ENCODE measurements around the gene PFDN2. TPM values are rescaled to one million over a fixed set of nuclear protein-coding genes. Genes with fewer than 3 reads are reported as not detected.
"Not testable (repeated sequence)": the region's sequence is repeated elsewhere in the genome, so short reads cannot be mapped to it uniquely, and the experiment has no call there.

PFDN2 gene
- total RNA-seq, 2 donors from 2014 or later = 50.5 to 63.7 TPM

DNA sequence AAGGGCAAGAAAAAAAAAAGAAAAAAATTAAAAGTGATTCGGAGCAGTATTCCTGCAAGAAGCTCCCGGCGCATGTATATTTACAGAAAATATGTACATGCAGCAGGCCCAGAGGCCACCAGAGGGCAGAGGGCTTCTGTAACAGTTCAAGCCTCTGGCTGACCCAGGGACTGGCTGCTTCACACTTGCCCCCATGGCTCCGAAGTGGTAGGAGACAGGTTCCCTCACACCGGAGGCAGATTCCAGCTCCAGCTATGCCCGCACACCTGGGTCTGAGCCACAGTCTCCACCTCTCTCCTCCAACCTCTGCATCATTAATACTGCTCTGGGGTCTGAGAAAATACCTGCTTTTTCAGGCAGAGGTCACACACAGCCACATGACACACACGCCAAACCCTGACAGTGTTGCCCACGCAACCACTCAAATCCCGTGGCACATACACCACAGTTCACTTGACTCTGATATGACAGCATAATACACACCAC, 45.9 kb downstream of the PFDN2 start:
- ATAC-seq (peak in 1 of 2 donors; percentile 8), DNase-seq (peak; percentile 60)
- intact Hi-C loops (cut with DNase I) = no loop called here

DNA sequence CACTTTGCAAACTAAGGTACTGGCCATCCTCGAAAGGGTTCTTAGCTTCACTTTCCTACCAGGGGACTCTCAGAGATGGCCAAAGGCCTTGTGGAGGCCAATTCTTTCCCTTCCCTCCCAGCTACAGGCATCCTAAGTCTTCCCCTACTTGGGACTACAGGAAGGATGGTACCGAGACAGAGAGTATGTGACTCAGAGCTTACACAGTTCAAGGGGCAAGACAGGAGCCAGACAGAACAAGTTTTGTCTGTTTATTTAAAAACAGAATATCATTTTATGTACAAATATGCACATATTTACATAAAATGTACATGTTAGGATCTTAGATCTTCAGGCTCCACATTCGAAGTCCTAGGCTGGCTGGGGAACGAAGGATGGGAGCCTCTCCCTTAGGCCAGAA, 47.1 kb downstream of the PFDN2 start:
- no peak for DNase-seq
- ATAC-seq = no peak
- intact Hi-C loops (cut with DNase I) = no loop called here

DNA sequence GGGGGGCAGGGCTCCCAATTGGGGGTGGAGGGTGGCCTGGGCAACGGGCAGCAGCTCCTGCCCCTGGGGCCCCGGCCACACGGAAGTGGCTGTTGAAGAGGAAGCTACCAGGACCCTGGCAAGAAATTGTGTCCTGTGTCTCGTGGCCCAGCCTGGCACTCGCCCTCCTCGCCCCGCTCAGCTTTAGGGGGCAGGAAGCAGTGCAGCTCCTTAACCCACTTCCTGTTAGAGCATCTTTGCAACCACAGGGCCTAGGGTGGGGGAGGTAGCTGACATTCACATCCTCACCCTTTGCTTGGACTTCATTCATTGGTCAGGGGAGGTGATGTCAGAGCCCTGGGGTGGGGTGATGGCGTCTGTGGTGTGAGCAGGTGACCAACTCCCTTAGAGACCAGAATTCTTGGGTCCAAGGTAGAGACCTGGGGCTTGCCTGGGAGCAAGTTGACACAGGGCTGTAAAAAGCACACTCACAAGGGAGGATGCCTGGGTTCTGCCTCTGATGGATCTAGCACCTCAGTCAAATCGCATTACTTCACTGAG, 48.0 kb downstream of the PFDN2 start, which contains the start of gene ARHGAP30:
Gene ARHGAP30, minus strand, starts transcription at position 161 of the 540 bp plus-strand sequence. CDS start 267 bp downstream, outside the sequence.
- DNase-seq (peak; percentile 67), ATAC-seq (peak; percentile 74 to 77)
- intact Hi-C loops (cut with DNase I) = no loop called here

DNA sequence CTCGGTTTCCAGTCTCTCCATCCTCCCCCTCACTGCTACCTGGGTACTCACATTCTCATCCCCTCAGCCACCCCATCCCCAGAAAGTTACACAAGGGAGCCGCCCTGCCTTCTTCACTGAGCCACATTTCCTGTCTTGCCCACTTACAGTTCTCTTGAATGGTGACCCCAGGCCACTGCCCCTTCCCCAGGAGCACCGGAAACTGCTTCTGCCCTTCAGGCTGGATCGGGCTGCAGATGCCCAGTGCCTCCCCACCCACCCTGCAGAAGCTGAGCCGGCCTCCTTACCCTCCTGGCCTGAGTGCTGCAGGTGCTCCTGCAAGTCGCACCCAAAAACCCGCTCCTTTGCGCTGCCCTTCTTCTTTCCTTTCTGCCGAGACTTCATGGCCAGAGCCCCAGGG, 48.6 kb downstream of the PFDN2 start:
- intact Hi-C loops (cut with DNase I) = no loop called here
- ATAC-seq (peak in 1 of 2 donors; percentile 2), DNase-seq (no peak)

DNA sequence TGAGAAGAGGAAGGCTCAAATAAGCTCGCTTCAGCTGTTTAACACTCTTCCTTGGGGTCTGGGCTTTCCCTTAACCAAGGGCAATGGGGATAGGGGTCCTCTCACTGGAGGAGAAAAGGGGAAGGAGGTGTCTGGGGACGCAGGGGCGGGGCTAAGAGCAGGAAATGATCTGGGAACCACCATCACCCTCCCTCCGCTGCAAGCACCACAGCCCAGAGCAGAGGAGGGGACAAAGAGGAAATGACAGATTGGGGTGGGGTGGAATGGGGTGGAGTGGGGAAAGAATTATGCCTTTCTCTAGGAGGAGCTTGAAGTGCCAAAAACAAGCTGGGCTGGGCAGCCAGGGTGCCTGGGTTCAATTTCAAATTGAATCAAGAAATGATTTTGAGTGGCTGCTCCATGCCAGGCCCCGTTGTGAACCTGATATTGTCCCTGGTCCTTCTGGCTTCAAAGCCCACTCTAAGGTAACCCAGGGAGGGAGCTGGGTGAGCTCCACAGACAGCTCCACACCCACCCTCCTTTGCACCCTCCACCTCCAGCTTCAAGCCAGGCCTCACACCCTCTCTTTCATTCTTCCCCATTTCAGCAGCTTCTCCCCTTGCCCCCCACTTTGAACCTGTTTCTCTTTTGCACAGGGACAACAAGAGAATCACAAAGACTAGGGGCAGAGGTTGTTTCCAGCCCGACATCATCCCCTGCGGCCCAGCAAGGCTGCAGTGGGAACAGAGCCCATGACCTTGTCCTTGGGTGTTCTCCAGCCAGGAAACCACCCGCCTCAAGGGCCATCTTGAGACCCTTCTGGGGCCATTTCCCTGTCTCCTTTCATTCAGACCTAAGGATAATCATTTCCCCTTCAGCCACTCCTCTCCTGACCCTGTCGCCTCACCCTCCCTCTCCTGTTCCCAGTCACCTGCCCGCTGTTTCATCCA, 49.3 kb downstream of the PFDN2 start:
- intact Hi-C loops (cut with DNase I) = no loop called here
- DNase-seq = peak; percentile 72
- peak; percentile 81 to 82 for ATAC-seq

DNA sequence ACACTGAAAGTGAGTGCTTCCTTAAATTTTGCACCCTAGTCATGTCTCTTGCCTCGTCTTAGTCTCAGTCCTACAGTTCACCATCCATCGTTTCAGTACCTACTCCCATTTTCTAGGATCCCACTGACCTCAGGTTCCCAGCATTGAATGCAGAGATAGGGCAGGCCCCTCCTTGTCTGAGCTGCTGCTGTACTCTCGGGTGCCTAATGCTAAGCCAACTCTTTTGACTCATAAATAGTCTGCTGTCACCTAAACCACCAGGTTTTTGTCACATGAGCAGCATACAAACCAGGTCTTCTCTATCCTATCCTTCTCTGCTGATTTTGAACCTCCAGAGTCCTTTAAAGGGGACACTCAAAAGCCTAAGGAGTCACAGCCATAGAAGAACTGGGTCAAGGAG, 51.1 kb downstream of the PFDN2 start:
- ATAC-seq (no peak), DNase-seq (no peak)
- intact Hi-C loops (cut with DNase I) = no loop called here

GRCh38 chr1:161065681-161066080, 52.2 kb downstream of the PFDN2 start:
- DNase-seq; ATAC-seq; intact Hi-C loops (cut with DNase I): not testable (repeated sequence)

DNA sequence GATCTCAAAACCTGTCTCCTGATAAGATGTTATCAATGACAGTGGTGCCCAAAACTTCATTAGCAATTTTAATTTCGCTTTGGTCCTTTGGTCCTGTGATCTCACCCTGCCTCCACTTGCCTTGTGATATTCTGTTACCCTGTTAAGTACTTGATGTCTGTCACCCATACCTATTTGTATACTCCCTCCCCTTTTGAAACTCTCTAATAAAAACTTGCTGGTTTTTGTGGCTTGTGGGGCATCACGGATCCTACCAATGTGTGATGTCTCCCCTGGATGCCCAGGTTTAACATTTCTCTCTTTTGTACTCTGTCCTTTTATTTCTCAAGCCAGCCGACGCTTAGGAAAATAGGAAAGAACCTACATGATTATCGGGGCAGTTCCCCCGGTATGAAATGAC, 53.9 kb downstream of the PFDN2 start:
- intact Hi-C loops (cut with DNase I); DNase-seq; ATAC-seq: not testable (repeated sequence)

DNA sequence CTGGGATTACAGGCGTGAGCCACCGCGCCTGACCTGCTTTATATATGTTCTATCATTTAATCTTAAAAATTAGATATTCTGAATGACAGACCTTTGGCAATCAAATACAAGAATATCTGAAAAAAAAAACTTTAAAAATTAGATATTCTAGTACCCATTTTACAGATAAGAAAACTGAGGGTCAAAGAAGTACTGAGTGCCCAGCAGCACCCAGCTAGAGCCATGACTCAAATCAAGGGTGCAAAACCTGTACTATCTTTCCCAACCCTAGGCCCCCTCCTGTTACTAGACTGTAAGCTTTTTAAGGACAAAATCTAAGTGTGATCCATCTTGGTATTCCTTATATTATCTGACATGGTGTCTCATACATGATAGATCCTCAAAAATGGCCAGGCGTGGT, 56.4 kb downstream of the PFDN2 start:
- intact Hi-C loops (cut with DNase I) = no loop called here
- ATAC-seq (no peak), DNase-seq (no peak)

GRCh38 chr1:161059293-161059692, 58.5 kb downstream of the PFDN2 start:
- DNase-seq (no peak), ATAC-seq (no peak)
- intact Hi-C loops (cut with DNase I) = no loop called here

GRCh38 chr1:161054805-161055204, 63.0 kb downstream of the PFDN2 start:
- no peak for DNase-seq
- no peak for ATAC-seq
- intact Hi-C loops (cut with DNase I) = no loop called here

DNA sequence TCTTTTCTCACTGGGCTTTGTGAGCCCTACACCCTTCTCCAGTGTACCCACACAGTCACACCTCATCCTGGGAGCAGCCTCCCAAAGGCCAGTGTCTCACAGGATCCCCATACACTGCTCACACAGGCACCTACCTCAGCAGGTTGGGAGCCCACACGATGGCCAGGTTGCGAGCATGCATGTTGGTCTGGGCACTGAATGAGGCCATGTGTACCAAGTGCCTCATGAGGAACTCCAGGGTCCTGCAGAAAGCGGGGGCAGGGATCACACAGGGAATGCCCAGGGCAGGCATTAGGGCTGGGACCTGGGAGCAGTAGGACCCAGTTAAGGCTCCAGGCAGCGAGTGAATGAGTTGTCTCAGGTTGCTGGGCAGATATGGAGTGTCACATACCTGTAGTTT, 63.6 kb downstream of the PFDN2 start:
- intact Hi-C loops (cut with DNase I) = no loop called here
- no peak for ATAC-seq
- no peak for DNase-seq

DNA sequence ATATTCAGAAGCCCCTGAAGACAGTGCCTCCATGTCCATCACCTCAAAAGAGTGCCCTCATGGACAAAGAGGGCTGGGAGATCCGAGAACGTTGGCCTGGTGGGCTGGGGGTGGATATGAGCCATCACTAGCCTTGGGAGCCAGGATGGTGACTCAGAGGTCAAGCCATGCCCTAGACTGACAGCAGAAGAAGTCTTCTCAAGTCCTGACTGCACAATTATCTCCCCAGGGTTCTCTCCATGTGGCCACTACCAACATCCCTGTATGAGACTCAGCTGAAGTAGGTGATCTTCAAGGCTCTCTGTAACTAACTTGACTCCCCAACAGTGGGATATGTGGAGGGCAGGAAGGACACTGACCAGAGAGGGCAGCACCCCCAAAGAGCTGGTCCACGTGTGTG, 64.9 kb downstream of the PFDN2 start:
- ATAC-seq (no peak), DNase-seq (no peak)
- intact Hi-C loops (cut with DNase I) = no loop called here

GRCh38 chr1:161051219-161051618, 66.6 kb downstream of the PFDN2 start:
- DNase-seq (no peak), ATAC-seq (no peak)
- intact Hi-C loops (cut with DNase I) = no loop called here

Other genes with a start within 250 kb of the PFDN2 start
- 100 to 1,000 TPM; 143 to 389 TPM for gene ITLN1, start 232.9 kb downstream of the PFDN2 start, total RNA-seq
- gene ITLN2, start 163.2 kb downstream of the PFDN2 start, total RNA-seq = under 1 TPM; 0.21 to 0.97 TPM
- 10 to 100 TPM; 16.4 to 18.0 TPM for gene F11R, start 96.9 kb downstream of the PFDN2 start, total RNA-seq
- gene TSTD1, start 79.1 kb downstream of the PFDN2 start, total RNA-seq = 10 to 100 TPM; 21.6 to 23.5 TPM
- 10 to 100 TPM; 33.7 to 34.4 TPM for gene USF1, start 72.1 kb downstream of the PFDN2 start, total RNA-seq
- 10 to 100 TPM in 1 of 2 donors, 1 to 10 TPM in 1; 7.4 to 10.0 TPM for gene ARHGAP30, start 48.1 kb downstream of the PFDN2 start, total RNA-seq
- gene NECTIN4, start 28.5 kb downstream of the PFDN2 start, total RNA-seq = under 1 TPM in 1 of 2 donors, not detected in 1; 0.08 TPM
- gene KLHDC9, start 19.7 kb downstream of the PFDN2 start, total RNA-seq = 1 to 10 TPM; 3.5 to 5.7 TPM
- 10 to 100 TPM; 21.8 to 27.6 TPM for gene NIT1, start 68 bp upstream of the PFDN2 start, total RNA-seq
- gene DEDD, start 14.6 kb upstream of the PFDN2 start, total RNA-seq = 10 to 100 TPM; 26.1 to 30.2 TPM
- gene UFC1, start 35.9 kb upstream of the PFDN2 start, total RNA-seq = 10 to 100 TPM; 77.7 to 83.8 TPM
- 10 to 100 TPM; 13.4 to 20.8 TPM for gene USP21, start 41.5 kb upstream of the PFDN2 start, total RNA-seq
- gene PPOX, start 48.4 kb upstream of the PFDN2 start, total RNA-seq = 10 to 100 TPM; 12.7 to 16.3 TPM
- gene B4GALT3, start 59.5 kb upstream of the PFDN2 start, total RNA-seq = 10 to 100 TPM; 19.7 to 25.2 TPM
- gene ADAMTS4, start 81.0 kb upstream of the PFDN2 start, total RNA-seq = 100 to 1,000 TPM in 1 of 2 donors, 10 to 100 TPM in 1; 16.5 to 117 TPM
- 100 to 1,000 TPM; 169 to 198 TPM for gene NDUFS2, start 84.3 kb upstream of the PFDN2 start, total RNA-seq
- gene FCER1G, start 97.3 kb upstream of the PFDN2 start, total RNA-seq = 10 to 100 TPM; 35.9 to 92.7 TPM
- gene APOA2, start 105.6 kb upstream of the PFDN2 start, total RNA-seq = under 1 TPM in 1 of 2 donors, not detected in 1; 0.76 TPM
- gene TOMM40L, start 108.0 kb upstream of the PFDN2 start, total RNA-seq = 10 to 100 TPM; 31.2 to 34.8 TPM
- not detected for gene NR1I3, start 120.2 kb upstream of the PFDN2 start, total RNA-seq
- gene PCP4L1, start 140.7 kb upstream of the PFDN2 start, total RNA-seq = under 1 TPM; 0.34 to 0.62 TPM
- 1 to 10 TPM; 3.2 to 8.6 TPM for gene MPZ, start 191.9 kb upstream of the PFDN2 start, total RNA-seq
- gene SDHC, start 196.3 kb upstream of the PFDN2 start, total RNA-seq = 100 to 1,000 TPM; 241 to 284 TPM
- gene CFAP126, start 249.8 kb upstream of the PFDN2 start, total RNA-seq = not detected